Cardiac fibroblast (primary cell): ENCODE measurements around the gene PSD.

ENCODE experiments used
- DNase-seq, 2 donors: peaks; one replicate each; pipeline versions ENCODE4 v3.0.0 to v3.0.0-alpha.2; 2010; ENCODE audit warnings: low read depth in 2 of 2
- H3K4me3 ChIP-seq, 2 donors: replicated peaks in 1 of 2; 1 replicate in 1 of 2; 2 replicates in 1 of 2; pipeline ENCODE4 v1.5.1; 2011; ENCODE audit warnings: low read depth in 2 of 2, low read length in 2 of 2, mild to moderate bottlenecking in 2 of 2, moderate library complexity in 1 of 2
- CTCF ChIP-seq: IDR thresholded peaks from one replicate; pipeline ENCODE4 v1.5.1; 2011; ENCODE audit warnings: low read depth, mild to moderate bottlenecking, low read length, inconsistent platforms

Gene PSD

GRCh38 chr10:102452672-102453340, 34.2 kb upstream of the PSD start:
- H3K4me3 ChIP-seq, result no peak overlapping the region
- DNase-seq, result peak; percentile 38 to 79
- no peak for TF ChIP-seq CTCF

- no peak for TF ChIP-seq CTCF
- DNase-seq, result no peak
- H3K4me3 ChIP-seq, result peak within 1 kb of the TSS; percentile 67 to 69
Measured at GRCh38 chr10:102451105-102451969, 32.8 kb upstream of the PSD start, which contains the start of gene C10orf95. Gene C10orf95 (minus strand): TSS chr10:102451543. CDS start chr10:102451093, 450 bp downstream.

GRCh38 chr10:102450374-102451104, 32.0 kb upstream of the PSD start:
- H3K4me3 ChIP-seq, result peak overlapping the region; percentile 67 to 69
- DNase-seq, result peak; percentile 55 to 79
- no peak for TF ChIP-seq CTCF

GRCh38 chr10:102450124-102450373, 31.5 kb upstream of the PSD start:
- H3K4me3 ChIP-seq, result peak overlapping the region; percentile 67 to 69
- no peak for DNase-seq
- no peak for TF ChIP-seq CTCF

GRCh38 chr10:102449321-102450123, 30.9 kb upstream of the PSD start:
- peak overlapping the region; percentile 67 to 69 for H3K4me3 ChIP-seq
- no peak for TF ChIP-seq CTCF
- peak; percentile 47 to 80 for DNase-seq

GRCh38 chr10:102444851-102445250, 26.3 kb upstream of the PSD start:
- TF ChIP-seq CTCF, result no peak
- peak in 1 of 2 donors; percentile 35 for DNase-seq
- H3K4me3 ChIP-seq, result no peak overlapping the region
